Right lobe of liver (tissue), 4 donors: ENCODE results near the gene ERC2.

Source experiments
- CTCF ChIP-seq, 4 donors: fragments of 200-600 bp in 3 of 4; fragments of 450-650 bp in 1 of 4; IDR thresholded peaks; one replicate each; pipeline versions ENCODE4 v1.5.1 to v1.8.0; 2016 to 2022; ENCODE audit warnings: antibody characterized with exemption in 4 of 4, mild to moderate bottlenecking in 2 of 4
- POLR2A ChIP-seq: fragments of 450-650 bp; IDR thresholded peaks from one replicate; pipeline ENCODE4 v1.6.1; 2017; ENCODE audit warnings: antibody characterized with exemption, mild to moderate bottlenecking
- donor health status: DM: no; HTN: no; CAD: no.
- donor health status: DM: no; HTN: no; CAD: no.
- donor health status: DM: no; HTN: yes; CAD: no.

GRCh38 chr3:55882006-55882405 is 586.3 kb downstream of the ERC2 start:
- TF ChIP-seq CTCF (IDR thresholded peaks at IDR 0.05) (no peak), POLR2A (no peak)
